Measurements from ENCODE around the gene NELFE. TPM values are rescaled to one million over a fixed set of nuclear protein-coding genes. Genes with fewer than 3 reads are reported as not detected.

Gene NELFE
- total and polyA plus RNA-seq, 2 donors (not counting 1 experiment from before 2014, with no cell fraction given), result 81.7 to 85.5 TPM

- Histone ChIP-seq H3K79me2 (ENCODE audit: control insufficient read depth, insufficient read depth, low read length) (peaks cover 23% of the 10 kb centered on the region), H3K4me2 (ENCODE audit: extremely low read depth, insufficient read depth, low read length) (no peak overlapping the region), H3K4me3 (replicated peaks in 1 of 4; ENCODE audit: control extremely low read depth in 1 of 4, insufficient read depth in 1 of 4, low read depth in 3 of 4, low read length in 4 of 4) (no peak overlapping the region), H3K27me3 (ENCODE audit: control insufficient read depth, insufficient read depth, low read length) (no peaks in the 10 kb centered on the region), H2AFZ (ENCODE audit: low read length) (no peak overlapping the region), H3K9me3 (ENCODE audit: control insufficient read depth, insufficient read depth, low read depth, low read length) (no peaks in the 10 kb centered on the region), H3K27ac (ENCODE audit: insufficient read depth, low read length) (no peak overlapping the region), H3K4me1 (ENCODE audit: control insufficient read depth, extremely low read depth, insufficient read depth, low read length) (peaks cover 12% of the 10 kb centered on the region), H4K20me1 (ENCODE audit: control insufficient read depth, extremely low read depth, insufficient read depth, low read length) (no peaks in the 10 kb centered on the region), H3K9ac (ENCODE audit: insufficient read depth, low read length) (no peak overlapping the region), H3K36me3 (ENCODE audit: control insufficient read depth, insufficient read depth, low read length) (peaks cover 37% of the 10 kb centered on the region)
- no peak for DNase-seq (ENCODE audit: low read depth in 2 of 2)
- TF ChIP-seq, protein P1, sequence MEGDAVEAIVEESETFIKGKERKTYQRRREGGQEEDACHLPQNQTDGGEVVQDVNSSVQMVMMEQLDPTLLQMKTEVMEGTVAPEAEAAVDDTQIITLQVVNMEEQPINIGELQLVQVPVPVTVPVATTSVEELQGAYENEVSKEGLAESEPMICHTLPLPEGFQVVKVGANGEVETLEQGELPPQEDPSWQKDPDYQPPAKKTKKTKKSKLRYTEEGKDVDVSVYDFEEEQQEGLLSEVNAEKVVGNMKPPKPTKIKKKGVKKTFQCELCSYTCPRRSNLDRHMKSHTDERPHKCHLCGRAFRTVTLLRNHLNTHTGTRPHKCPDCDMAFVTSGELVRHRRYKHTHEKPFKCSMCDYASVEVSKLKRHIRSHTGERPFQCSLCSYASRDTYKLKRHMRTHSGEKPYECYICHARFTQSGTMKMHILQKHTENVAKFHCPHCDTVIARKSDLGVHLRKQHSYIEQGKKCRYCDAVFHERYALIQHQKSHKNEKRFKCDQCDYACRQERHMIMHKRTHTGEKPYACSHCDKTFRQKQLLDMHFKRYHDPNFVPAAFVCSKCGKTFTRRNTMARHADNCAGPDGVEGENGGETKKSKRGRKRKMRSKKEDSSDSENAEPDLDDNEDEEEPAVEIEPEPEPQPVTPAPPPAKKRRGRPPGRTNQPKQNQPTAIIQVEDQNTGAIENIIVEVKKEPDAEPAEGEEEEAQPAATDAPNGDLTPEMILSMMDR (conservative IDR thresholded peaks at IDR 0.05 in 1 of 2, IDR thresholded peaks at IDR 0.05 in 1 of 2; ENCODE audit: low read depth in 1 of 2, low read length in 2 of 2), result no peak
- no peak for TF ChIP-seq EZH2 (IDR thresholded peaks at IDR 0.05; ENCODE audit: low read length, missing control alignments)
These were observed 9.2 kb upstream of the NELFE start for GRCh38 chr6:31967926-31968320.

- H3K9ac ChIP-seq (ENCODE audit: insufficient read depth, low read length), result no peak overlapping the region
- no peaks in the 10 kb centered on the region for H3K9me3 ChIP-seq (ENCODE audit: control insufficient read depth, insufficient read depth, low read depth, low read length)
- H3K36me3 ChIP-seq (ENCODE audit: control insufficient read depth, insufficient read depth, low read length), result peaks cover 39% of the 10 kb centered on the region
- no peak overlapping the region for H3K27ac ChIP-seq (ENCODE audit: insufficient read depth, low read length)
- no peaks in the 10 kb centered on the region for H3K27me3 ChIP-seq (ENCODE audit: control insufficient read depth, insufficient read depth, low read length)
- DNase-seq (ENCODE audit: low read depth in 2 of 2), result no peak
- H3K4me3 ChIP-seq (replicated peaks in 1 of 4; ENCODE audit: control extremely low read depth in 1 of 4, insufficient read depth in 1 of 4, low read depth in 3 of 4, low read length in 4 of 4), result no peak overlapping the region
- TF ChIP-seq, protein P1 (conservative IDR thresholded peaks at IDR 0.05 in 1 of 2, IDR thresholded peaks at IDR 0.05 in 1 of 2; ENCODE audit: low read depth in 1 of 2, low read length in 2 of 2), result no peak
- no peak for TF ChIP-seq EZH2 (IDR thresholded peaks at IDR 0.05; ENCODE audit: low read length, missing control alignments)
- peaks cover 8% of the 10 kb centered on the region for H3K4me1 ChIP-seq (ENCODE audit: control insufficient read depth, extremely low read depth, insufficient read depth, low read length)
- H3K79me2 ChIP-seq (ENCODE audit: control insufficient read depth, insufficient read depth, low read length), result peaks cover 18% of the 10 kb centered on the region
- H4K20me1 ChIP-seq (ENCODE audit: control insufficient read depth, extremely low read depth, insufficient read depth, low read length), result no peaks in the 10 kb centered on the region
- H3K4me2 ChIP-seq (ENCODE audit: extremely low read depth, insufficient read depth, low read length), result no peak overlapping the region
- no peak overlapping the region for H2AFZ ChIP-seq (ENCODE audit: low read length)
These were observed 8.5 kb upstream of the NELFE start for GRCh38 chr6:31966997-31967925.

DNA sequence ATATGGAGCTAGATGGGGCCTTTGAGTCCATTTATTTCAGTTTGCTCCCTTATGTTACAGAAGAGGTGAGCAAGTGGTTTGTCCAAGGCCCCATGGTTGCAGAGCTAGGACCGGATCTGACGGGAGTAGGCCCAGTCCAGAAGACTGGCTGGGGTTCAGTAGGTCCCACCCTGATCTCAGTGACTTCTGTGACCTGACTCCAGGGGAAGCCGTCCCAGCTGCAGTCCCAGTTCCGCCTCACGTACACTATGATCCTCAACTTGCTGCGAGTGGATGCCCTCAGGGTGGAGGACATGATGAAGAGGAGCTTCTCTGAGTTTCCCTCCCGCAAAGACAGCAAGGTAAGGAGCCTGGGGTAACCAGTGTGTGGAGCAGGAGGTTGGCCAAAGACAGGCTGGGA is 7.7 kb upstream of the NELFE start:
- TF ChIP-seq, protein P1 (conservative IDR thresholded peaks at IDR 0.05 in 1 of 2, IDR thresholded peaks at IDR 0.05 in 1 of 2; ENCODE audit: low read depth in 1 of 2, low read length in 2 of 2), result no peak
- Histone ChIP-seq H3K27ac (ENCODE audit: insufficient read depth, low read length) (no peak overlapping the region), H3K27me3 (ENCODE audit: control insufficient read depth, insufficient read depth, low read length) (no peaks in the 10 kb centered on the region), H3K9ac (ENCODE audit: insufficient read depth, low read length) (no peak overlapping the region), H3K79me2 (ENCODE audit: control insufficient read depth, insufficient read depth, low read length) (peaks cover 17% of the 10 kb centered on the region), H3K4me2 (ENCODE audit: extremely low read depth, insufficient read depth, low read length) (no peak overlapping the region), H2AFZ (ENCODE audit: low read length) (no peak overlapping the region), H3K36me3 (ENCODE audit: control insufficient read depth, insufficient read depth, low read length) (peaks cover 39% of the 10 kb centered on the region), H3K9me3 (ENCODE audit: control insufficient read depth, insufficient read depth, low read depth, low read length) (no peaks in the 10 kb centered on the region), H3K4me3 (replicated peaks in 1 of 4; ENCODE audit: control extremely low read depth in 1 of 4, insufficient read depth in 1 of 4, low read depth in 3 of 4, low read length in 4 of 4) (no peak overlapping the region), H3K4me1 (ENCODE audit: control insufficient read depth, extremely low read depth, insufficient read depth, low read length) (peaks cover 8% of the 10 kb centered on the region), H4K20me1 (ENCODE audit: control insufficient read depth, extremely low read depth, insufficient read depth, low read length) (no peaks in the 10 kb centered on the region)
- DNase-seq (ENCODE audit: low read depth in 2 of 2), result no peak

All from fibroblast of lung (primary cell).